GM12872 (cell line): ENCODE measurements around the gene ST3GAL4.

Source experiments
- TF ChIP-seq, protein P1 (sequence below): IDR thresholded peaks from 3 replicates; pipeline ENCODE4 v1.5.1; 2011; ENCODE audit warnings: low read depth, mild to moderate bottlenecking, low read length, moderate library complexity; ENCODE audit not compliant: insufficient read depth

Gene ST3GAL4

DNA sequence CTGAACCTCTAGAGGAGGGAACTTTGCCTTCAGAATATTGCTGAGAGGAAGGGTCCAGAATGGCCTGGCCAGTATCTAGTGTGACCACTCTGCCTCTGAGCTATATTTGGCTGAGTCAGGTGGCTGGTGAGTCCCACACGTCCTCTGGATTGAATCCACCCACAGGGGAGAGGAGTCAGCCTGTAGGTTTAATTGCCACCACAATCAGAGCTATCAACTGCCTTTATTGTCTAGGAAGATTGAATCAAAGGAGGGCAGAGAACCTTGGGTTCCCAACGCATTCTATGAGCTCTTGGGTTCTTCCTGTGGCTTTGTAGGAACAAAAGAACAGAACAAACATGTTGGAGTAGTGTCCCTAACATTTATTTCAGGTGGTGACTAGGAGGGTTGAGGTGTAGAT, 67.7 kb downstream of the ST3GAL4 start:
- TF ChIP-seq, protein P1, sequence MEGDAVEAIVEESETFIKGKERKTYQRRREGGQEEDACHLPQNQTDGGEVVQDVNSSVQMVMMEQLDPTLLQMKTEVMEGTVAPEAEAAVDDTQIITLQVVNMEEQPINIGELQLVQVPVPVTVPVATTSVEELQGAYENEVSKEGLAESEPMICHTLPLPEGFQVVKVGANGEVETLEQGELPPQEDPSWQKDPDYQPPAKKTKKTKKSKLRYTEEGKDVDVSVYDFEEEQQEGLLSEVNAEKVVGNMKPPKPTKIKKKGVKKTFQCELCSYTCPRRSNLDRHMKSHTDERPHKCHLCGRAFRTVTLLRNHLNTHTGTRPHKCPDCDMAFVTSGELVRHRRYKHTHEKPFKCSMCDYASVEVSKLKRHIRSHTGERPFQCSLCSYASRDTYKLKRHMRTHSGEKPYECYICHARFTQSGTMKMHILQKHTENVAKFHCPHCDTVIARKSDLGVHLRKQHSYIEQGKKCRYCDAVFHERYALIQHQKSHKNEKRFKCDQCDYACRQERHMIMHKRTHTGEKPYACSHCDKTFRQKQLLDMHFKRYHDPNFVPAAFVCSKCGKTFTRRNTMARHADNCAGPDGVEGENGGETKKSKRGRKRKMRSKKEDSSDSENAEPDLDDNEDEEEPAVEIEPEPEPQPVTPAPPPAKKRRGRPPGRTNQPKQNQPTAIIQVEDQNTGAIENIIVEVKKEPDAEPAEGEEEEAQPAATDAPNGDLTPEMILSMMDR = no peak

DNA sequence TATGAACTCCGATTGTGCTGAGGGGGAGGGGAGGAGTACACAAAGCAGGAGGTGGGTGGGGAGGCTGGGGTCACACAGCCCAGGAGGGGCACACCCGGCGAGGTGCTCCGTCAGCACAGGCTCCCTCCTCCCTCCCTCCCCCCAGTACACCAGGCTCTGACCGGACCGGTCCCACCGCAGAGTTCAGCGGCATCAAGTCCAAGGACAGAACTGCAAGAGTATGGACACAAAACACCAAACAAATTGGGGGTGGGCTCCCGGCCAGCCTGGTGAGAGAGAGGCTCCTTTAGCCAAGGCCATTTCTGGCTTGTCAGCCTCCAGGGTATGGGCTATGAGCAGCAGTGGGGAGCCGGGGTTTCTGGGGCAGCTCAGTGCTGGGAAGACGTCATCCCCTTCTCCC, 68.3 kb downstream of the ST3GAL4 start:
- TF ChIP-seq, protein P1 = no peak

DNA sequence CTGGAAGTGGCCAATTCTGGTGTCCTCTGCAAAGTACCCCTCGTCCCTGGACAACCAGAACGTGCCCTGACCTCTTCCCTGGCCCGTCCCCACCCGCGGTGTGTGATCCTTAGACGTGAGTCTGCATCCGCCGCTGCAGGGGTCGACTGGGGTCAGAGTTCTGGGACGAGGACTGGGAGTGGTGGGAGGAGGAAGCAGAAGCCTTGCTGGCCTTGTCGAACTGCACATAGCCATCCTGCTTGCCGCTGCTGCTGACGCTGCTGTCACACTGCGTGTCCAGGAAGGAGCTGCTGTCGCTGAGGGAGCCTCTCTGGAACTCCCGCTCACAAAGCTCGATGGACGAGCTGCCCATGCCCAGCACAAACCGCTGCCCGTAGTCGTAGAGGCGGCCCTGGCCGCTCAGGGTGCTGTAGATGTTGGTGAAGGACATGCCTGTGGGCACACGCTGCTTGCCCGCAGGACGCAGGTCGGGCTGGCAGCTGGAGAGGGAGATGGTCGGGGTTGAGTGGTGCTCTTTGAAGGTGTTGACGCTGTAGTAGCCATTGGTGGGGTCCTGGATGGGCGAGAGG, 69.1 kb downstream of the ST3GAL4 start:
- TF ChIP-seq, protein P1 = no peak

DNA sequence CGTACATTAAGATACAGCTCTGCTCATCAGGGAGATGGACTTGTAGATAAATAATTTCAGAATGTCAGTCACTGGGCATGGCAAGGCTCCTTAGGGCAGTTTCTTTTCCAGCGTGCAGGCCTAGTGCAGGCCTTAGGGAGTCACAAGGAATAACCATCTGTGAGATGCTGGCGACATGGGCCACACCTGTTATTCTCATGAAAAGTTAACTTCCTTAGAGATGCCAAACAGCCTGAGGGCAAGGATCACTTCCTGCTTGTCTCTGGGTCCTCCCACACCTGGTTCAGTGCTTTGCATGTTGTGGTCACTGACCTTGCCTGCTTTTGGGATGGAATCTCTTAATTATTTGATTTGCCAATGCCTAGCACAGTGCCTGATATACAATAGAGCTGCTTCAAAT, 70.6 kb downstream of the ST3GAL4 start:
- TF ChIP-seq, protein P1 = no peak

DNA sequence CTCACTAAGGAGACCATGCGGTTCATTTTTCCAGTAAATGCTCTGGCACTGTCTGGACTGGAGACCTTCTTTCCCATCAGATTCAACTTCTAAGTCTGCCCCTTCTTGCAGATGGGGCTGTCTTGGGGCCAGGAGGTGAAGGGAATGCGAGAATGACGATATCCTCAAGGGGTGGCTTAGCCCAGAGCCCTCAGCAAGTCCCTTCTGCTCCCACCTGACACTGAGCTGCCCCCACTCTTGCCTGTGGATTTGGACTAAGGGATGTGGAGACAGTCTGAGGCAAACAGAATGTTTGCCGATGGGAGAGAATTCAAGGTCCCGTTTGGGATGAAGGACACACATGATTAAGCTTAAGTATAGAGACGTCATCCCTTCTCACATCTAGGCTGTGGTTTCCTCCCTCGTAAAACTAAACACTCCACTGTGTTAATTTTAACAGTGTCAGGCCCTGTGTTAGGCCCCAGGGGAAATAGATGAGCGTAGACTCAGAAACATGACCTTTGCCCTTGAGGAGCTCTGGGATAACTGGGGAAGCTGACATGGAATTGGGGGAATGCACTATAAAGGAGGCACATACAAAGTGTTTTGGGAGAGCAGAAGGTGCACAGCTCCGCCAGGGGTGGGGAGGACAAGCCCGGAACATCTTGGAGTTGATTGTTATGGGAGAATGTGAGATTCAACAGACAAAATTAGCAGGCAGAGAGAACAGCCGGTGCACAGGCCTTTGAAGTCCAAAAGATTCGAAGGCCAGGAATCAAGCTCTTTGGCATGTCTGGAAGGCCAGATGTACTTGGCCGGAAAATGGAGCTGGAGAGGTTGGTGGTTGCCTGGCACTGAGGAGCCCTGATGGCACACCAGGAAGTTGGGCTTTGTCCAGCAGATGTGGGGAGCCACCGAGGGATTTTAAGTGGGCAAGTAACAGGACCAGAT, 71.6 kb downstream of the ST3GAL4 start:
- TF ChIP-seq, protein P1 = no peak

DNA sequence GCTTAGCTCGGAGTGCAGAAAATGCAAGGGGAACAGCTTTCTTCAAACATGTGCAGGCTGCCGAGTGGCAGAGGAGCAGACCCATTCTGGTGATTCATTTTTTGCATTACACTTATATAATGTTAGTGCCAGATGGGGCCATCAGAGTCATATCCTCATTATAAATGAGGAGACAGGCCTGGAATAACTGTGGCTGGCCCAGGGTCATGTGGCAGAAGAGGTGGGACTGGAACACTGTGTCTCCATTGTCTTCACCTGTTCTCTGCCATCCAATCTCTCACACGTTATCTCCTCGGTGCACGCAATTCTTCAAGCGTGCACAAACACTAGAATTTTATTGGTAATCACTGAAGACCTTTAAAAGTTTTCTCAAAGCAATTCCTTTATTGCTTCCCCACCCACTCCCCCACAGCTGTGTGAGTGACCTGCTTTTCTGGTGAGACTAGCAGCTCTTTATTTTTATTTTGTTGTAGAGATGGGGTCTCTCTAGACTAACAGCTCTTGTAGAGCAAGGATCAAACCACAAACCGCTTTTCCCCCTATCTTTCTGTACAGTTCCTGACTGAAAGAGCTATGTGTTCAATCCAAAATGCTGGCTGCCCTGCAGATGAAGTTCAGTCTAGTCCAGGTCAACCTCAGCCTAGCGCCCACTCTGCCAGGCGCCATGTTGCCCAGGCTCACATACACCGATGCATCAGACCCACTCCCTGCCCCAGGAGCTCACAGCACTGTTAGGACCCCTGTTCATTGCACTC, 75.3 kb downstream of the ST3GAL4 start:
- TF ChIP-seq, protein P1 = no peak
